ENCODE results near the gene SORCS3.

DNA sequence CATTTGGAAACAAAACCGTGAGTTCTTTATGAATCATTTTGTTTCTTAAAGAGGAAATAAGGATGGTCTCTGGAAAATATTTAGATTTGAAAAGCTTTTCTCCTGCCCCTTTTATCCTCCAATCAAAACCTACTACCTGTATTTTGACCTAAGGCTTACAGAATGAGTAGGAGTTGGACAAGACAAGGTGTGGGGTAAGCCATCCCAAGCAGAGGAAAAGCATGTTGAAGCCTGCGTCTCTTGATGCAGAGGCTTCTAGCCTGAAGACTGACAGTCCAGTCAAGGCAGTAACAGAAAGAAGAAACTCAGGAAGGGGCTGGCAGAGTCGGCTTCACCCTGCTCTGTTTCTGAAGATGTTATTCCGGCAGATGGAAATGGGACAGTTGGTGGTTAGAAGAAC lies 551.1 kb downstream of the SORCS3 start:
- TF ChIP-seq, protein P1, sequence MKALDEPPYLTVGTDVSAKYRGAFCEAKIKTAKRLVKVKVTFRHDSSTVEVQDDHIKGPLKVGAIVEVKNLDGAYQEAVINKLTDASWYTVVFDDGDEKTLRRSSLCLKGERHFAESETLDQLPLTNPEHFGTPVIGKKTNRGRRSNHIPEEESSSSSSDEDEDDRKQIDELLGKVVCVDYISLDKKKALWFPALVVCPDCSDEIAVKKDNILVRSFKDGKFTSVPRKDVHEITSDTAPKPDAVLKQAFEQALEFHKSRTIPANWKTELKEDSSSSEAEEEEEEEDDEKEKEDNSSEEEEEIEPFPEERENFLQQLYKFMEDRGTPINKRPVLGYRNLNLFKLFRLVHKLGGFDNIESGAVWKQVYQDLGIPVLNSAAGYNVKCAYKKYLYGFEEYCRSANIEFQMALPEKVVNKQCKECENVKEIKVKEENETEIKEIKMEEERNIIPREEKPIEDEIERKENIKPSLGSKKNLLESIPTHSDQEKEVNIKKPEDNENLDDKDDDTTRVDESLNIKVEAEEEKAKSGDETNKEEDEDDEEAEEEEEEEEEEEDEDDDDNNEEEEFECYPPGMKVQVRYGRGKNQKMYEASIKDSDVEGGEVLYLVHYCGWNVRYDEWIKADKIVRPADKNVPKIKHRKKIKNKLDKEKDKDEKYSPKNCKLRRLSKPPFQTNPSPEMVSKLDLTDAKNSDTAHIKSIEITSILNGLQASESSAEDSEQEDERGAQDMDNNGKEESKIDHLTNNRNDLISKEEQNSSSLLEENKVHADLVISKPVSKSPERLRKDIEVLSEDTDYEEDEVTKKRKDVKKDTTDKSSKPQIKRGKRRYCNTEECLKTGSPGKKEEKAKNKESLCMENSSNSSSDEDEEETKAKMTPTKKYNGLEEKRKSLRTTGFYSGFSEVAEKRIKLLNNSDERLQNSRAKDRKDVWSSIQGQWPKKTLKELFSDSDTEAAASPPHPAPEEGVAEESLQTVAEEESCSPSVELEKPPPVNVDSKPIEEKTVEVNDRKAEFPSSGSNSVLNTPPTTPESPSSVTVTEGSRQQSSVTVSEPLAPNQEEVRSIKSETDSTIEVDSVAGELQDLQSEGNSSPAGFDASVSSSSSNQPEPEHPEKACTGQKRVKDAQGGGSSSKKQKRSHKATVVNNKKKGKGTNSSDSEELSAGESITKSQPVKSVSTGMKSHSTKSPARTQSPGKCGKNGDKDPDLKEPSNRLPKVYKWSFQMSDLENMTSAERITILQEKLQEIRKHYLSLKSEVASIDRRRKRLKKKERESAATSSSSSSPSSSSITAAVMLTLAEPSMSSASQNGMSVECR (CRISPR knock-in tag; IDR thresholded peaks at IDR 0.05; ENCODE audit: borderline replicate concordance) = no peak
- TF ChIP-seq, protein P2, sequence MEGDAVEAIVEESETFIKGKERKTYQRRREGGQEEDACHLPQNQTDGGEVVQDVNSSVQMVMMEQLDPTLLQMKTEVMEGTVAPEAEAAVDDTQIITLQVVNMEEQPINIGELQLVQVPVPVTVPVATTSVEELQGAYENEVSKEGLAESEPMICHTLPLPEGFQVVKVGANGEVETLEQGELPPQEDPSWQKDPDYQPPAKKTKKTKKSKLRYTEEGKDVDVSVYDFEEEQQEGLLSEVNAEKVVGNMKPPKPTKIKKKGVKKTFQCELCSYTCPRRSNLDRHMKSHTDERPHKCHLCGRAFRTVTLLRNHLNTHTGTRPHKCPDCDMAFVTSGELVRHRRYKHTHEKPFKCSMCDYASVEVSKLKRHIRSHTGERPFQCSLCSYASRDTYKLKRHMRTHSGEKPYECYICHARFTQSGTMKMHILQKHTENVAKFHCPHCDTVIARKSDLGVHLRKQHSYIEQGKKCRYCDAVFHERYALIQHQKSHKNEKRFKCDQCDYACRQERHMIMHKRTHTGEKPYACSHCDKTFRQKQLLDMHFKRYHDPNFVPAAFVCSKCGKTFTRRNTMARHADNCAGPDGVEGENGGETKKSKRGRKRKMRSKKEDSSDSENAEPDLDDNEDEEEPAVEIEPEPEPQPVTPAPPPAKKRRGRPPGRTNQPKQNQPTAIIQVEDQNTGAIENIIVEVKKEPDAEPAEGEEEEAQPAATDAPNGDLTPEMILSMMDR (IDR thresholded peaks at IDR 0.05) = no peak
- TF ChIP-seq NR2C2 (CRISPR knock-in tag; IDR thresholded peaks at IDR 0.05) = no peak
- TF ChIP-seq, protein P3, sequence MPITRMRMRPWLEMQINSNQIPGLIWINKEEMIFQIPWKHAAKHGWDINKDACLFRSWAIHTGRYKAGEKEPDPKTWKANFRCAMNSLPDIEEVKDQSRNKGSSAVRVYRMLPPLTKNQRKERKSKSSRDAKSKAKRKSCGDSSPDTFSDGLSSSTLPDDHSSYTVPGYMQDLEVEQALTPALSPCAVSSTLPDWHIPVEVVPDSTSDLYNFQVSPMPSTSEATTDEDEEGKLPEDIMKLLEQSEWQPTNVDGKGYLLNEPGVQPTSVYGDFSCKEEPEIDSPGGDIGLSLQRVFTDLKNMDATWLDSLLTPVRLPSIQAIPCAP (CRISPR knock-in tag; IDR thresholded peaks at IDR 0.05) = no peak
- TF ChIP-seq, protein P4, sequence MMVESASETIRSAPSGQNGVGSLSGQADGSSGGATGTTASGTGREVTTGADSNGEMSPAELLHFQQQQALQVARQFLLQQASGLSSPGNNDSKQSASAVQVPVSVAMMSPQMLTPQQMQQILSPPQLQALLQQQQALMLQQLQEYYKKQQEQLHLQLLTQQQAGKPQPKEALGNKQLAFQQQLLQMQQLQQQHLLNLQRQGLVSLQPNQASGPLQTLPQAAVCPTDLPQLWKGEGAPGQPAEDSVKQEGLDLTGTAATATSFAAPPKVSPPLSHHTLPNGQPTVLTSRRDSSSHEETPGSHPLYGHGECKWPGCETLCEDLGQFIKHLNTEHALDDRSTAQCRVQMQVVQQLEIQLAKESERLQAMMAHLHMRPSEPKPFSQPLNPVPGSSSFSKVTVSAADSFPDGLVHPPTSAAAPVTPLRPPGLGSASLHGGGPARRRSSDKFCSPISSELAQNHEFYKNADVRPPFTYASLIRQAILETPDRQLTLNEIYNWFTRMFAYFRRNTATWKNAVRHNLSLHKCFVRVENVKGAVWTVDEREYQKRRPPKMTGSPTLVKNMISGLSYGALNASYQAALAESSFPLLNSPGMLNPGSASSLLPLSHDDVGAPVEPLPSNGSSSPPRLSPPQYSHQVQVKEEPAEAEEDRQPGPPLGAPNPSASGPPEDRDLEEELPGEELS (CRISPR knock-in tag; IDR thresholded peaks at IDR 0.05) = no peak
- TF ChIP-seq CREM (CRISPR knock-in tag; IDR thresholded peaks at IDR 0.05) = no peak

Measured in WTC11 (cell line).